Gastrocnemius medialis (tissue), 4 donors: ENCODE results near the gene LPAR3. TPM values are rescaled to one million over a fixed set of nuclear protein-coding genes. Genes with fewer than 3 reads are reported as not detected.

Source experiments
- ATAC-seq, 2 donors: fragments of 150-250 bp; one replicate each; pipeline ENCODE4 v1.9.1; 2016
- DNase-seq, 2 donors: peaks; one replicate each; pipeline ENCODE4 v3.0.0-alpha.2; 2019
- H3K27ac ChIP-seq, 4 donors: fragments of 200-600 bp; sonication (generic); 1 replicate in 1 of 4; 2 replicates in 3 of 4; pipeline ENCODE4 v1.5.1; 2016 to 2018; ENCODE audit warnings: mild to moderate bottlenecking in 2 of 4, moderate library complexity in 1 of 4
- H3K27me3 ChIP-seq, 3 donors: fragments of 200-600 bp; sonication (generic) in 2 of 3; 1 replicate in 1 of 3; 2 replicates in 2 of 3; pipeline versions ENCODE4 v1.5.1 to v1.6.0; 2016 to 2019; ENCODE audit warnings: mild to moderate bottlenecking in 1 of 3, moderate library complexity in 1 of 3
- H3K36me3 ChIP-seq, 2 donors: fragments of 200-600 bp; sonication (generic) in 1 of 2; one replicate each; pipeline ENCODE4 v1.5.1; 2017 to 2018
- H3K4me1 ChIP-seq, 2 donors: fragments of 200-600 bp; sonication (generic) in 1 of 2; one replicate each; pipeline ENCODE4 v1.5.1; 2016 to 2017; ENCODE audit warnings: mild to moderate bottlenecking in 2 of 2
- H3K4me3 ChIP-seq, 4 donors: fragments of 200-600 bp; sonication (generic) in 3 of 4; 1 replicate in 1 of 4; 2 replicates in 3 of 4; pipeline ENCODE4 v1.5.1; 2016 to 2019; ENCODE audit warnings: mild to moderate bottlenecking in 2 of 4
- H3K9me3 ChIP-seq, 3 donors: fragments of 200-600 bp; sonication (generic) in 2 of 3; 1 replicate in 1 of 3; 2 replicates in 2 of 3; pipeline ENCODE4 v1.5.1; 2016 to 2019
- CTCF ChIP-seq, 5 experiments: fragments of 450-650 bp in 3 of 5; fragments of 200-600 bp in 2 of 5; sonication (generic) in 2 of 5; IDR thresholded peaks in 4 of 5; conservative IDR thresholded peaks in 1 of 5; 1 replicate in 4 of 5; 2 replicates in 1 of 5; pipeline ENCODE4 v1.5.1; 2016 to 2019; ENCODE audit warnings: antibody characterized with exemption in 5 of 5, mild to moderate bottlenecking in 3 of 5, moderate library complexity in 3 of 5
- POLR2A ChIP-seq, 2 donors: fragments of 450-650 bp; IDR thresholded peaks; one replicate each; pipeline ENCODE4 v1.6.1; 2017; ENCODE audit warnings: antibody characterized with exemption in 2 of 2, mild to moderate bottlenecking in 2 of 2, moderate library complexity in 2 of 2
- in situ Hi-C, 4 donors: fragments of 200-750 bp; cut with MboI; loops; one replicate each; pipeline versions ENCODE4 v1.15.0 to v1.8.0; 2017; ENCODE audit warnings: low sequenced_read_pairs in 4 of 4
- intact Hi-C: fragments of 100-400 bp; cut with DNase I; formaldehyde crosslinking; loops from one replicate; pipeline ENCODE4 v1.15.1; 2023; ENCODE audit warnings: low total_unique reads
- total RNA-seq, 4 donors: library from RNA; depleted of rRNA; stranded (reverse); fragments of >200 nt; gene quantifications; one replicate each; pipeline versions ENCODE4 v1.1.0 to v1.2.3, GENCODE V29; 2016

Gene LPAR3
- total RNA-seq, 4 donors from 2014 or later: not detected

- Histone ChIP-seq H3K4me3 (no peak overlapping the region), H3K4me1 (no peaks in the 10 kb centered on the region), H3K27me3 (no peaks in the 10 kb centered on the region), H3K9me3 (no peaks in the 10 kb centered on the region), H3K36me3 (no peaks in the 10 kb centered on the region), H3K27ac (no peak overlapping the region)
- TF ChIP-seq POLR2A (IDR thresholded peaks at IDR 0.05): no peak
- TF ChIP-seq CTCF (IDR thresholded peaks at IDR 0.05 in 4 of 5, conservative IDR thresholded peaks at IDR 0.05 in 1 of 5): no peak
- ATAC-seq (no peak), DNase-seq (no peak)
- intact Hi-C loops (no loop called here), in situ Hi-C loops (no loop called here)
Measured at GRCh38 chr1:84855168-84855567, 37.8 kb downstream of the LPAR3 start.

- Histone ChIP-seq H3K27me3 (no peaks in the 10 kb centered on the region), H3K36me3 (no peaks in the 10 kb centered on the region), H3K4me3 (no peak overlapping the region), H3K9me3 (no peaks in the 10 kb centered on the region), H3K4me1 (no peaks in the 10 kb centered on the region), H3K27ac (no peak overlapping the region)
- in situ Hi-C loops: no loop called here
- intact Hi-C loops: no loop called here
- DNase-seq: no peak
- no peak for ATAC-seq
- no peak for TF ChIP-seq POLR2A (IDR thresholded peaks at IDR 0.05)
- TF ChIP-seq CTCF (IDR thresholded peaks at IDR 0.05 in 4 of 5, conservative IDR thresholded peaks at IDR 0.05 in 1 of 5): no peak
Measured at GRCh38 chr1:84853741-84854721, 39.0 kb downstream of the LPAR3 start.

- no peak overlapping the region for H3K27ac ChIP-seq
- H3K36me3 ChIP-seq: no peaks in the 10 kb centered on the region
- no peaks in the 10 kb centered on the region for H3K4me1 ChIP-seq
- no peaks in the 10 kb centered on the region for H3K9me3 ChIP-seq
- DNase-seq: no peak
- H3K4me3 ChIP-seq: no peak overlapping the region
- TF ChIP-seq POLR2A (IDR thresholded peaks at IDR 0.05) (no peak), CTCF (IDR thresholded peaks at IDR 0.05 in 4 of 5, conservative IDR thresholded peaks at IDR 0.05 in 1 of 5) (no peak)
- H3K27me3 ChIP-seq: no peaks in the 10 kb centered on the region
- in situ Hi-C loops: no loop called here
- ATAC-seq: no peak
- intact Hi-C loops: no loop called here
Measured at GRCh38 chr1:84851839-84852238, 41.2 kb downstream of the LPAR3 start.

- no peaks in the 10 kb centered on the region for H3K9me3 ChIP-seq
- H3K27me3 ChIP-seq: no peaks in the 10 kb centered on the region
- H3K4me1 ChIP-seq: no peaks in the 10 kb centered on the region
- ATAC-seq (no peak), DNase-seq (no peak)
- intact Hi-C loops: no loop called here
- TF ChIP-seq CTCF (IDR thresholded peaks at IDR 0.05 in 4 of 5, conservative IDR thresholded peaks at IDR 0.05 in 1 of 5) (no peak), POLR2A (IDR thresholded peaks at IDR 0.05) (no peak)
- H3K36me3 ChIP-seq: no peaks in the 10 kb centered on the region
- in situ Hi-C loops: no loop called here
- no peak overlapping the region for H3K27ac ChIP-seq
- H3K4me3 ChIP-seq: no peak overlapping the region
Measured at GRCh38 chr1:84849357-84849975, 43.5 kb downstream of the LPAR3 start.
